ENCODE results near the gene AIG1. TPM values are rescaled to one million over a fixed set of nuclear protein-coding genes. Genes with fewer than 3 reads are reported as not detected.
A peak's percentile ranks its signal among the peaks of the same experiment; 100 is the strongest.

AIG1 gene
- total RNA-seq, 2 donors from 2014 or later, result 32.9 to 53.6 TPM

- H3K4me3 ChIP-seq, result no peak overlapping the region
- no peaks in the 10 kb centered on the region for H3K9me3 ChIP-seq
- TF ChIP-seq, protein P1, sequence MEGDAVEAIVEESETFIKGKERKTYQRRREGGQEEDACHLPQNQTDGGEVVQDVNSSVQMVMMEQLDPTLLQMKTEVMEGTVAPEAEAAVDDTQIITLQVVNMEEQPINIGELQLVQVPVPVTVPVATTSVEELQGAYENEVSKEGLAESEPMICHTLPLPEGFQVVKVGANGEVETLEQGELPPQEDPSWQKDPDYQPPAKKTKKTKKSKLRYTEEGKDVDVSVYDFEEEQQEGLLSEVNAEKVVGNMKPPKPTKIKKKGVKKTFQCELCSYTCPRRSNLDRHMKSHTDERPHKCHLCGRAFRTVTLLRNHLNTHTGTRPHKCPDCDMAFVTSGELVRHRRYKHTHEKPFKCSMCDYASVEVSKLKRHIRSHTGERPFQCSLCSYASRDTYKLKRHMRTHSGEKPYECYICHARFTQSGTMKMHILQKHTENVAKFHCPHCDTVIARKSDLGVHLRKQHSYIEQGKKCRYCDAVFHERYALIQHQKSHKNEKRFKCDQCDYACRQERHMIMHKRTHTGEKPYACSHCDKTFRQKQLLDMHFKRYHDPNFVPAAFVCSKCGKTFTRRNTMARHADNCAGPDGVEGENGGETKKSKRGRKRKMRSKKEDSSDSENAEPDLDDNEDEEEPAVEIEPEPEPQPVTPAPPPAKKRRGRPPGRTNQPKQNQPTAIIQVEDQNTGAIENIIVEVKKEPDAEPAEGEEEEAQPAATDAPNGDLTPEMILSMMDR (IDR thresholded peaks at IDR 0.05), result no peak
- H3K27ac ChIP-seq, result peak overlapping the region in 1 of 2 donors; percentile 14
- H3K4me1 ChIP-seq (ENCODE audit: control insufficient read depth in 1 of 2, low read depth in 2 of 2), result peaks cover 0 to 8% of the 10 kb centered on the region in 2 donors
- no peaks in the 10 kb centered on the region for H3K36me3 ChIP-seq
- no peaks in the 10 kb centered on the region for H3K27me3 ChIP-seq (replicated peaks; ENCODE audit: insufficient read depth)
- no peak for DNase-seq (ENCODE audit: low spot score)
- no peak for ATAC-seq (ENCODE audit: insufficient number of reproducible peaks, low FRiP score, low read depth)
These were observed 285.3 kb downstream of the AIG1 start for GRCh38 chr6:143346004-143346403.

DNA sequence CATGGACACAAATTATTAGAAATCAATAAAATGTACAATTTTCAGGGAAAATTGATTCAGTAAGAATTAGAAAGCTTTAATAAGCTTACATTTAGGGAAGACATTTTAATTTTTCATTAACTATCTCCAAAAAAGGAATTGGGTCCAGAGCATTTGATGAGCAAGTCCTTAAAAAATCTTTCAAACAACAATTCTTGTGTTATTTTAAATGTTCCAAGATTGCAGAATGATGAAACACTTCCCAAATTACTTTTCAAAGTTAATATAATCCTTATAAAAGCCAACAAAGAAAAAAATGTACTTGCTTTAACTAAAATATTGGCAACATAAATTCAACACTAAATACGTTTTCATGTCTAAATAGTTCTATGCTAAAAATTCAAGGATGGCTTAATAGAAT lies 287.8 kb downstream of the AIG1 start:
- Histone ChIP-seq H3K27me3 (replicated peaks; ENCODE audit: insufficient read depth) (no peaks in the 10 kb centered on the region), H3K4me3 (no peak overlapping the region), H3K9me3 (no peaks in the 10 kb centered on the region), H3K36me3 (no peaks in the 10 kb centered on the region), H3K27ac (peak overlapping the region in 1 of 2 donors; percentile 55), H3K4me1 (ENCODE audit: control insufficient read depth in 1 of 2, low read depth in 2 of 2) (peaks cover 0 to 8% of the 10 kb centered on the region in 2 donors)
- no peak for DNase-seq (ENCODE audit: low spot score)
- ATAC-seq (ENCODE audit: insufficient number of reproducible peaks, low FRiP score, low read depth), result no peak
- TF ChIP-seq, protein P1 (IDR thresholded peaks at IDR 0.05), result no peak

GRCh38 chr6:143349530-143349929 lies 288.8 kb downstream of the AIG1 start:
- peak overlapping the region in 1 of 2 donors; percentile 55 for H3K27ac ChIP-seq
- no peak overlapping the region for H3K4me3 ChIP-seq
- H3K4me1 ChIP-seq (ENCODE audit: control insufficient read depth in 1 of 2, low read depth in 2 of 2), result peaks cover 0 to 8% of the 10 kb centered on the region in 2 donors
- no peaks in the 10 kb centered on the region for H3K27me3 ChIP-seq (replicated peaks; ENCODE audit: insufficient read depth)
- DNase-seq (ENCODE audit: low spot score) (no peak), ATAC-seq (ENCODE audit: insufficient number of reproducible peaks, low FRiP score, low read depth) (no peak)
- no peaks in the 10 kb centered on the region for H3K9me3 ChIP-seq
- TF ChIP-seq, protein P1 (IDR thresholded peaks at IDR 0.05), result no peak
- no peaks in the 10 kb centered on the region for H3K36me3 ChIP-seq

- TF ChIP-seq, protein P1 (IDR thresholded peaks at IDR 0.05), result no peak
- Histone ChIP-seq H3K27ac (no peak overlapping the region), H3K27me3 (replicated peaks; ENCODE audit: insufficient read depth) (no peaks in the 10 kb centered on the region), H3K4me1 (ENCODE audit: control insufficient read depth in 1 of 2, low read depth in 2 of 2) (peaks cover 3 to 10% of the 10 kb centered on the region in 2 donors), H3K36me3 (no peaks in the 10 kb centered on the region), H3K9me3 (no peaks in the 10 kb centered on the region), H3K4me3 (no peak overlapping the region)
- ATAC-seq (ENCODE audit: insufficient number of reproducible peaks, low FRiP score, low read depth) (no peak), DNase-seq (ENCODE audit: low spot score) (no peak)
These were observed 295.6 kb downstream of the AIG1 start for GRCh38 chr6:143356101-143356880.

DNA sequence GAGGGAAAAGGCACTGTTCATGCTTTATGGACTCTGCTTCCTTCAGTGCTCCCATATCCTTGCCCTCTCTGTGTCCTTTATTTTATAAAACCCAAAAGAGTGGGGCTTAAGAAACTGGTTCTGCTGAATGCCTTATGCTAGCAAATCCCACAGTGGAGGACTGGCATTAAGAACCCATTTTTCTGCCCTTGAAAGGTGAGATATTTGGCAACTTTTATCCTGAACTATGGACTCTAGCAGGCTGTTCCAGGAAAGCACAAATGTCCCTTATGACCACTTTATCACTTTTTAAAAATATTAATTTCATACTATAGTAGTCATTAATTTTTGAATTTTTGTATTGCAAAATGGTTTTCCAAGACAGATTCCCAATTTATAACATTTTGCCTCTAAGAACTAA lies 296.5 kb downstream of the AIG1 start:
- Histone ChIP-seq H3K9me3 (no peaks in the 10 kb centered on the region), H3K27ac (no peak overlapping the region), H3K4me3 (no peak overlapping the region), H3K27me3 (replicated peaks; ENCODE audit: insufficient read depth) (no peaks in the 10 kb centered on the region), H3K4me1 (ENCODE audit: control insufficient read depth in 1 of 2, low read depth in 2 of 2) (peaks cover 3 to 19% of the 10 kb centered on the region in 2 donors), H3K36me3 (no peaks in the 10 kb centered on the region)
- DNase-seq (ENCODE audit: low spot score), result no peak
- ATAC-seq (ENCODE audit: insufficient number of reproducible peaks, low FRiP score, low read depth), result no peak
- TF ChIP-seq, protein P1 (IDR thresholded peaks at IDR 0.05), result no peak

All from thoracic aorta (tissue), 2 donors.